Central memory CD8-positive, alpha-beta T cell (primary cell): ENCODE results near the gene DNAJC21.

Experiments used
- ATAC-seq: fragments of 150-1000 bp; cut with Tn5 transposase; replicated peaks from 2 replicates; pipeline ENCODE4 v1.10.0; 2022; ENCODE audit warnings: mild to moderate bottlenecking, moderate FRiP score, moderate number of reproducible peaks; ENCODE audit not compliant: poor library complexity, severe bottlenecking; ENCODE audit errors: extremely low read depth
- DNase-seq, 2 donors: peaks; one replicate each; pipeline ENCODE4 v3.0.0; 2021; ENCODE audit warnings: low spot score in 2 of 2
- H3K27ac Mint-ChIP-seq: one replicate; pipeline ENCODE4 v1.8.0; 2022; ENCODE audit warnings: low read depth, mild to moderate bottlenecking, moderate library complexity, mixed read lengths
- H3K27me3 Mint-ChIP-seq: one replicate; pipeline ENCODE4 v1.8.0; 2022; ENCODE audit warnings: mixed read lengths
- H3K36me3 Mint-ChIP-seq: one replicate; pipeline ENCODE4 v1.8.0; 2022; ENCODE audit warnings: mild to moderate bottlenecking, moderate library complexity, mixed read lengths; ENCODE audit not compliant: insufficient read depth
- H3K4me1 Mint-ChIP-seq: one replicate; pipeline ENCODE4 v1.8.0; 2022; ENCODE audit warnings: mixed read lengths
- H3K4me3 Mint-ChIP-seq: one replicate; pipeline ENCODE4 v1.8.0; 2022; ENCODE audit warnings: mild to moderate bottlenecking, moderate library complexity, mixed read lengths
- H3K9me3 Mint-ChIP-seq: one replicate; pipeline ENCODE4 v1.8.0; 2022; ENCODE audit warnings: mixed read lengths

DNAJC21 gene

DNA sequence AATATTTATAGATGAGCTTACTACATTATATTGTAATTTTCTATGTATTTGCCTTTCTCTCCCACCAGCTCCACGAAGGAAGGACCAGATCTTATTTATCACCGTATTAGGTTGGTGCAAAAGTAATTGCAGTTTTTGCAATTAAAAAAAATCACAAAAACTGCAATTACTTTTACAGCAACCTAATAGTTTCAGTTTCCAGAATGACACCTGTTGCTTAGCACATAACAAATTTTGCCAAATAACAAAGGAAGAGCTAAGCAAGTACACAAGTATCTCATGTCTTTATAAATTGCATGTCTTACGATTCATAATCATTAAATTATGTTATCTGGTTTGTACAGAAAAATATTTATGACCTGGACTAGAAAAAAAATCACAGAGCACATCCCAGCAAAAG, 72.5 kb downstream of the DNAJC21 start:
- H3K27ac Mint-ChIP-seq, result no peak overlapping the region
- no peak for ATAC-seq
- peaks cover 2% of the 10 kb centered on the region for H3K36me3 Mint-ChIP-seq
- DNase-seq, result no peak
- H3K4me1 Mint-ChIP-seq, result no peaks in the 10 kb centered on the region
- no peak overlapping the region for H3K4me3 Mint-ChIP-seq
- H3K9me3 Mint-ChIP-seq, result no peaks in the 10 kb centered on the region
- H3K27me3 Mint-ChIP-seq, result peaks cover 31% of the 10 kb centered on the region

- peaks cover 2% of the 10 kb centered on the region for H3K36me3 Mint-ChIP-seq
- H3K9me3 Mint-ChIP-seq, result no peaks in the 10 kb centered on the region
- H3K4me3 Mint-ChIP-seq, result no peak overlapping the region
- ATAC-seq (no peak), DNase-seq (no peak)
- peaks cover 30% of the 10 kb centered on the region for H3K27me3 Mint-ChIP-seq
- no peak overlapping the region for H3K27ac Mint-ChIP-seq
- H3K4me1 Mint-ChIP-seq, result no peaks in the 10 kb centered on the region
Measured at GRCh38 chr5:35002459-35002858, 73.1 kb downstream of the DNAJC21 start.

GRCh38 chr5:35003018-35003957, 73.9 kb downstream of the DNAJC21 start:
- no peaks in the 10 kb centered on the region for H3K9me3 Mint-ChIP-seq
- H3K36me3 Mint-ChIP-seq, result peaks cover 2% of the 10 kb centered on the region
- H3K4me1 Mint-ChIP-seq, result no peaks in the 10 kb centered on the region
- ATAC-seq, result peak; percentile 46
- H3K4me3 Mint-ChIP-seq, result no peak overlapping the region
- peaks cover 38% of the 10 kb centered on the region for H3K27me3 Mint-ChIP-seq
- DNase-seq, result peak; percentile 26 to 28
- no peak overlapping the region for H3K27ac Mint-ChIP-seq

DNA sequence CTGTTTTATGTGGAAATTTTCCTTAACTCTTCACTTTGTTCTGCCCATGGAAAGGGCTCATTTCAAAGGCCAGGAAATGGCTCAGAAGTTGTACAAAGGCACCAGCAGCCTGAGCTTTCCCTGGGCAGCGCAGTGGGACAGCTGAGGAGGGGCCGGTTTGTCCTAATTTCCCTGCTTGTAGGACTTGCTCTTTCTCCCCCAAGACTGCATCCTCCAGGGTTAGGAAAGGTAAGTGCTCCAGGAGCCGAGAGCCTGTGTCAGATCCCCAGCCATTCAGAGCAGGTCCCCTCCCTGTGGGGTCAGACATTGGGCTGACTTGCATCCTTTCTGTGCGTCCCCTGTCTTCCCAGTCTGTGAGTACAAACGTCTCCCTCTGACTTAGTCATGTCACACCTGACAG, 74.8 kb downstream of the DNAJC21 start:
- H3K9me3 Mint-ChIP-seq, result no peaks in the 10 kb centered on the region
- no peak overlapping the region for H3K4me3 Mint-ChIP-seq
- ATAC-seq (no peak), DNase-seq (no peak)
- H3K4me1 Mint-ChIP-seq, result no peaks in the 10 kb centered on the region
- peaks cover 47% of the 10 kb centered on the region for H3K27me3 Mint-ChIP-seq
- no peak overlapping the region for H3K27ac Mint-ChIP-seq
- peaks cover 2% of the 10 kb centered on the region for H3K36me3 Mint-ChIP-seq

GRCh38 chr5:35004771-35005170, 75.4 kb downstream of the DNAJC21 start:
- no peaks in the 10 kb centered on the region for H3K4me1 Mint-ChIP-seq
- H3K27me3 Mint-ChIP-seq, result peaks cover 53% of the 10 kb centered on the region
- no peaks in the 10 kb centered on the region for H3K9me3 Mint-ChIP-seq
- no peak for ATAC-seq
- no peak overlapping the region for H3K27ac Mint-ChIP-seq
- H3K36me3 Mint-ChIP-seq, result peaks cover 2% of the 10 kb centered on the region
- no peak overlapping the region for H3K4me3 Mint-ChIP-seq
- no peak for DNase-seq
